GM19238 (cell line): ENCODE measurements around the gene TSNAX.
"Not testable (repeated sequence)": the region's sequence is repeated elsewhere in the genome, so short reads cannot be mapped to it uniquely, and the experiment has no call there.

Experiments
- DNase-seq: peaks from one replicate; pipeline ENCODE4 v3.0.0; 2011; ENCODE audit warnings: low spot score; ENCODE audit not compliant: insufficient read length

TSNAX gene

DNA sequence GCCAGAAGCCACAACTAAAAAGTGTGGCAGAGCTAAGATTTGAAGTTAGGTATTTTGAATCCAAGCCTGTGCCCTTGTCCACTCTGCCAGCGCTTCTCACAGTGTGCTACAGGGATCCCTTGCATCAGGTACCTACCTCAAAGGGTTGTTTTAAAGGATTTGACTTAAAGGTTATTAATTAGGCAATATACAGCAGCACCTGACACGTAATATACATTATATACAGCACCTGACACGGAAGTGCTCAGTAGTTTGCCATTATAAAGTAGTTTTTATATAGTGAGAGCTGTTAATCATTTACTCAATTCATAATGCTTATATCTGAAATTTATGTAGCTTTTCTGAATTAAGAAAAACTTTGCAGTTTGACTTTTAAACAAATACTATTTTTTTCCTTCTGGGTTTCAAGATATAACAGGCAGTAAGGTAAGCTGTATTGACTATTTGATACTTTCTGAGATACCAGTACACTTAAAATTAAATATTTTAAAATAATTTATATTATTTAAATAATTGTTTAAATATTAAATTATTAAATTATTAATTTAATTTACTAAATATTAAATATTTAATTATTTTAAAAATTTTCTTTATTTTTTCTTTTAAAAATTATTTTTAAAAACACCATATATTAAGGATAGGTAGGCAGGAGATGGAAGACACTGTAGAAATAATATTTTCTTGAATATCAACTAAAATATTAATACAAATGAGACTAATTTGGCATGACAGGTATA lies 33.3 kb downstream of the TSNAX start:
- DNase-seq = no peak

DNA sequence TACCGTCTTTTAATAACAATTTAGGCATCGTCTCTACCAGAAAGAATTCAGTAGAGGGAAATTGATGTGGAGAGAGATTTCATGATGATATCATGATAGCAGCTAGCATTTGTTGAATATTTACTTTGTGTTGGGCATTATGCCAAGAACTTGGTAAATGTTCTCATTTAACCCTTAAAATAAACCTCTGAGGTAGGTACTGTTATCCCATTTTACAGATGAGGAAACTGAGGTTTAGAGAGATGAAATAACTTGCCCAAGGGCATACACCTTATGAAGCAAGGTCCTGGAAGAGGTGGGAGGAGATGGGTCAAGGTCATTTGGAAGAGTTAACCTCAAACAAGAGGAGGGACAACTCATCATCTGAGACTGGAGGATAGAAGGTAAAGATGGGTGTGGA lies 34.8 kb downstream of the TSNAX start:
- no peak for DNase-seq

DNA sequence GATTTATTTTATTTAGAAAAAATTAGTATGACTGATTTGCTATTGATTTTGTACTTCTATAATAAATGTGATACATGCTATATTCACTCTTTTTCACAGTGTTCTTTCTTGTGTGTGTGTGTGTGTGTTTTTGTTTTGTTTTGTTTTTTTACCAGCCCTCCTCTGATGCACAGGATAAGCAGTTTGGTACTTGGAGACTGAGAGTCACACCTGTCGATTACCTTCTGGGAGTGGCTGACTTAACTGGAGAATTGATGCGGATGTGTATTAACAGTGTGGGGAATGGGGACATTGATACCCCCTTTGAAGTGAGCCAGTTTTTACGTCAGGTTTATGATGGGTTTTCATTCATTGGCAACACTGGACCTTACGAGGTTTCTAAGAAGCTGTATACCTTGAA lies 35.9 kb downstream of the TSNAX start:
- no peak for DNase-seq

DNA sequence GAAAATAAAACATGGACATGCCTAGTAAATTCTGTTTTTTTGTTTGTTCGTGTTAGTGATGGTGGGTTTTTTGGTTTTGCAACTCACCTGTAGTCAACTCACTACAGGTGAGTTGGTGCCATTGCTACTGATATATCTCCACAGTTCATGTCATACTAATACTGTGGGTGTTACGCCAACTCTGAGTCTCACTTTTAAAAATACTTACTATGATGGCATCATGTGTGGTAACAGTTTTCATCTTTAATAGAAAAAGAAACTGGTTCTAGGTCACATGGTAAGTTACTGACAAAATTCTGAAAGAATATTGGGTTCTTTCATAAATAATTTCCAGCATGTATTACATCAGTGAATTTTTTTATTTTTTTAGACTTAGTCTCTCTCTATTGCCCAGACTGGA lies 38.0 kb downstream of the TSNAX start:
- no peak for DNase-seq

DNA sequence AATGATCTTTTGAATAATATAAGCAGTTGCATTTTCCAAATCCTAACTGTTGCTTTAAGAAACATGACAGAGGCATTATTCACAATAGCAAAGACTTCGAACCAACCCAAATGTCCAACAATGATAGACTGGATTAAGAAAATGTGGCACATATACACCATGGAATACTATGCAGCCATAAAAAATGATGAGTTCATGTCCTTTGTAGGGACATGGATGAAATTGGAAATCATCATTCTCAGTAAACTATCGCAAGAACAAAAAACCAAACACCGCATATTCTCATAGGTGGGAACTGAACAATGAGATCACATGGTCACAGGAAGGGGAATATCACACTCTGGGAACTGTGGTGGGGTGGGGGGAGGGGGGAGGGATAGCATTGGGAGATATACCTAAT lies 41.8 kb downstream of the TSNAX start:
- not testable (repeated sequence) for DNase-seq

DNA sequence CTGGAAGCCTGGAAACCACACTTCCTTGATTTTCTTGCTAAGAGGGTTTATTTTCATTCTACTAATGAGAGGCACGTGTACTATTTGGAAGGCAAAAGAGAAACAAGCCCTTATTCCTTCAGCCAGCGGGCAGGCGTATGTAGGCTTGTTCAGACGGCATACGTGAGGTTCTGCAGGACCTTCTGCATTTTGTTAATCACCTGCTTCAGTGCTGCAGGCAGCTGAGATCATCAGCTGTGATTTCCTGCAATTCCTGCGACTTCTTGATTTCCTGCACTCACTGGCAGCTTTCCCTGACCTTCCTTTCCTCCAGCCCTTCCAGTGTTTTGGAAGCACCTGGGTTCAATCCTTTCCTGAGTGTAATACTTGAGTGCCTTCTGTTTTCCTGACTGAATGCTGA lies 43.4 kb downstream of the TSNAX start:
- no peak for DNase-seq

DNA sequence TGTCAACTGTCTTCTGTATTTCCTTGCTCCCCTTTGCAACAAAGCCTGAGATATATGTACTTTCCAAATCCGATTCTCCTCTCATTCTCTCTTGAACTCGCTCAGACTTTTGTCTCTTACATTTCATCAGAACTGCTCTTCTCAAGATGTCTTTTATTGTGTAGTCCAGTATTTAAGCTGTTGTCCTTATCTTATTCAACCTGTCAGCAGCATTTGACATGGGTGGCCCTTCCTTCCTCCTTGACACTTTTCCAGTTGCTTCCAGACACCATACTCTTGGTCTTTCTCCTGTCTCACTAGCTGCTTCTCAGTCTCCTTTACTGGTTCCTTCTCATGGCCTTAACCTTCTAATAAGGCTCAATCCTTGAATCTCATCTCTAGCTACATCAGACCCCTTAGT lies 47.0 kb downstream of the TSNAX start:
- no peak for DNase-seq

DNA sequence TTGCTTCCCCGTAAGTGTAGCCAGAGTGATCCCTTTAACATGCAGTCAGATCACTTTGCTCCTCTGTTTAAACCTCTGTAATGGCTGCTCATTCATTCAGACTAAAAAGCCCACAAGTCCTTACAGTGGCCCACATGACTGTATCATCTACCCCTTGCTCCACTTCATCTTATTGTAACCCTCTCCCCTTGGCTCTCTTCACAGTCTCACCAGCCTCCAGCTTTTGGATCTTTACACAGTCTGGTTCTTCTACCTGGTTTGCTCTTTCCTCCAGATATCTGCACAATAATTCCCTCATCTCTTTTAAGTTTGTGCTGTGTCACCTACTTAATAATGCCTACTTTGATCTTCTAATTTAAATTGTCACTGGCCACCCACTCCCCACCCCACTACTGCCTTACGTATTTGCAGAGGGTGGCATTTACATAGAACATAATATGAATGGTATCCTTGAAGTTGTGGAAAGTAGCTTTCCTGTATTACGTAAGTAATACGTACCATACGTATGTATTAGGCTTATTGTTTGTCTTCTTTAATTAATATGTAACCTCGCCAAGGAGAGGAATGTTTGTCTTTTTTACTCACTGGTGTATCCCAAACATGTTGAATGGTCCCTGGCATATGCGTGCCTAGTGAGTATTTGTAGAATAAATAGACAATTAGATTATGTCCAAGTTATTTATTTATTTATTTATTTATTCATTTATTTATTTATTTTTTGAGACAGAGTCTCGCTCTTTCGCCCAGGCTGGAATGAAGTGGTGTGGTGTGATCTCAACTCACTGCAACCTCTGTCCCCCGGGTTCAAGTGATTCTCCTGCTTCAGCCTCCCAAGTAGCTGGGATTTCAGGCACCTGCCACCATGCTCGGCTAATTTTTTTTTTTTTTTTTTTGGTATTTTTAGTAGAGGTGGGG lies 48.6 kb downstream of the TSNAX start:
- no peak for DNase-seq

DNA sequence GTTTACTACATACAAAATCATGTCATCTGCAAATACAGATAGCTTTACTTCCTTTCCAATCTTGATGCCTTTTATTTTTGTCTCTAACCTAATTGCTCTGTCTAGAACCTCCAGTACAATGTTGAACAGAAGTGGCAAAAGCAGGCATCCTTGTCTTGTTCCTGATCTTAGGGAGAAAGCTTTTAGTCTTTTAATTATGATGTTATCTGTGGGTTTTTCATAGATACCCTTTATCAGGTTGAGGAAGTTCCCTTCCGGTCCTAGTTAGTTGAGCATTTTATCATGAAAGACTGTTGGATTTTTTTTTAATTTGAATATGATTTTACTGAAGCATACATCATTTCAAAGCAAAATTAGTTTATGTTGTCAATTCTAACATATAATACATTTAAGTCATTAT lies 52.4 kb downstream of the TSNAX start:
- DNase-seq = no peak

DNA sequence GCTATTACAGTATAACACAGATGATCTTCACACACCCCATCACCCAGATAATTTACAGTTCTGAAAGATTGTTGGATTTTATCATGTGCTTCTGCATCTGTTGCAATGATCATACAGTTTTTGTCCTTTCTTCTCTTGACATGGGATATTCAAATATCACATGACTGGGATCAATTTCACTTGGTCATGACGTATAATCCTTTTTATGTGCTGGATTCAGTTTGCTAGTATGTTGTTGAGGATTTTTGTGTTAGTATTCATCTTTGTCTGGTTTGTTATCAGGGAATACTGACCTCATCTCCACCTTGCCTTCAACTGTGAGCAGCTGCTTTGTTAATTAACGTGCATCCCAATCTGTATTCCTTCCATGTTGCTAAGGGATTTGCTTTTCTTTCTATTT lies 53.4 kb downstream of the TSNAX start:
- no peak for DNase-seq

DNA sequence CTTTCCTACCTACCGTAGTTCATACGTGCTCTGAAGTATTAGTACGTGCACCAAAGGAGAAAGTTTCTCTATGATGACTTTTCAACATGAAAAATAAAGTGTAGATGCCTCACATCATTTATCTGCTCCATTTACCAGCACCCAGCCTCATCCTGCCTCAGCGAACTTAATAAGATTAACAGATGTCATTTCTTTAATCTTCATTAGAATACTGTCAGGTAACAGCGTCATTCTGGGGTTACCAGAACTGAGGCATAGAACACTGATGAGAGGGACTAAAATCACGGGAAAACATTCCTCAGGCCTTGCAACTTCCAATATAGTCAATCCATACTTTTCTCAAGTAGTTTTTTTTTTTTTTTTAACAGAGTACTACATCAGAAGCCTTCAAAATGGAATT lies 54.9 kb downstream of the TSNAX start:
- no peak for DNase-seq

DNA sequence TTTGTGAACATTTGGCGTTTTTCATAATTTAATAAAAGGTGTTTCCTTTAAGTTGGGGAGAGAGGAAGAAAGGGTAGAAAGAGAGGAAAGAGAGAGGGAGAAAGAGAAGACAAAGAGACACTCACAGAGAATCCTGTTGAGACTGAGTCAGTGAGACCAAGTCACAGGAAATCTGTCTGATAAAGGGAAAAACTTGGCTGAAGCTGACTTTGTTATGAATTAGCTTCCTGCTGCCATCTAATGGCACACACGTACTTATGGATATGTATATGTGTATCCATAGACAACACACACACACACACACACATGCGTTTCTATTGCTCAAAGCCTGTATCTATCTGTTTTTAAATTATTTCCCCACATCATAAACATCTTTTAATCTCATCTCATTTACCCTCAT lies 55.6 kb downstream of the TSNAX start:
- no peak for DNase-seq

DNA sequence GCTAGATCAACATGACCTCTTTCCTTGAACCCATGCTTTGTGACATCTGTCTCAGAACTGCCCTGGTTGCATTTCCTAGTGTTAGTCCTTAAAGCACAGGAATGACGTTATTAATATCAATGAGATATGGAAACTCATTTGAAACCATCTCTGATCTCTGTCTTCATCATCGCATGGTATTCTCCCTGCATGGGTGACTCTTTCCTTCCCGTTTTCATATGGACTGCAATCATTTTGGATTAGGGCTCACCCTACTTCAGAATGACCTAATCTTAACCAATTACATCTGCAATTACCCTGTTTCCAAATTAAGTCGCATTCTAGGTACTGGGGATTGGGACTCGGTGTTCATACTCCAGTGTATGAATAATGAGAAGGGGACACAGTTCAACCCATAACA lies 56.5 kb downstream of the TSNAX start:
- no peak for DNase-seq

DNA sequence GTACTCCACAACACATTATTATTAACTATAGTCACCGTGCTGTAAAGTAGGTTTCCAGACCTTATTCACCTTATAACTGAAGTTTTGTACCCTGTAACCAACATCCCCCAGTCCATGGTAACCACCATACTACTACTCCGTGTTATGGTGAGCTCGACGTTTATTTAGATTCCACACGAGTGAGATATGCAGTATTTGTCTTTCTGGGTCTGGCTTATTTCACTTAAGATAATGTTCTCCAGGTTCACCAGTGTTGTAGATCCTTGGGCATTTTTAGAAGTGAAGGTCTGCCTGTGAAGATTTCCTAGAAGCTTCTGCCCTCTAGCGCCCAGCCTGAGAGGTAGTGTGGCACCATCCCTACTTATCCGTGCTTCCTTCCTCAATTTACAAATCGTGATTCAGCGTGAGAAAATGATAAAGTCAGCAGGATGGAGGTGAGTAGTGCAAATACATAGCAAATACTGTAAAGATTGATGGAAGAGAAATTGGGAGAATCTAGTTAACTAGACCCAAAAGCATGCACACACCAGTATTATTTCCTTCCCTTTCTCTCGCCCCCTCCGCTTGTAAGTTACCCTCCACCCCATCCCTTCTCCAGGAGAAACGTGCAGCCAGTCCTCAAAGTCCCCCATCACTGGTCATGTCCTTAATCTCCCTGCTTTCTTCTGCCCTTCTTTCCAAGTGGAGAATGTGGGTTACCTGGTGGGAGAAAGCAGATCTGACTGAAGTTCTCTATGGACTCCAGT lies 62.2 kb downstream of the TSNAX start:
- no peak for DNase-seq

DNA sequence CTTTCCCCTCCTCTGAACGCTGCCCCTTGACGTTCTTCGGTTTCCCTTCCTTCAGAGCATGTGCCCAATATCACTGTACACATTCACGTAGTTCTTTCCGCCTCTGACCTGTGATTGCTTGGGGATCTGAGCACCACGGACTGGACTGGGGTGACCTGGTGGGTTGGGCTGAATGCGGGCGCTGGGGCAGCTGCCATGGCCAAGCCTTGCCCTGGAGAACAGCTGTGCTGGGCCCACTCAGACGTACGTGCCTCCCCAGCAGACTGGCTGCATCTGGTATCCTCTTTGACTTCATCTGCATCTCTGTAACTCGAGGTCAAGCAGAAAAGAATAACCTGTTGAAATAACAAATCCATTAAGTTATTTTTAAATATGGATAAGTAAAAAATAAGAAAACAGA lies 63.0 kb downstream of the TSNAX start:
- no peak for DNase-seq

DNA sequence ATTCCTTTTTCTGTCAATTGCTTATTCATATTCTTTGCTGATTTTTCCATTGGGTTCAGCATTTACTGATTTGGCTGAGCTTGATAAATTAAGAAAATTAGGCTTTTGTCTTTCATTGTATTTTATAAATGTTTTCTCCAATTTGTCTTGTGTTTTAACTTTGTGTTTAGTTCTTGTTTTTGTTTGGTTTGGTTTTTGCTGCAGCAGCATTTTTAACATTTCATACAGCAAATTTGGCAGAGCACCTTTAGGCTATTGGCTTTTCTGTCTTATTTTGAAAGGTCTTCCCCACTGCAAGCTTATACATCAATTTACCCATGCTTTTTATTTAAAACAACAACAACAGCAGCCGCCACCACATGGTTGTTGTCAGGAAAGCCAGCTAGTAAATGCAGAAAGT lies 64.3 kb downstream of the TSNAX start:
- DNase-seq = no peak

DNA sequence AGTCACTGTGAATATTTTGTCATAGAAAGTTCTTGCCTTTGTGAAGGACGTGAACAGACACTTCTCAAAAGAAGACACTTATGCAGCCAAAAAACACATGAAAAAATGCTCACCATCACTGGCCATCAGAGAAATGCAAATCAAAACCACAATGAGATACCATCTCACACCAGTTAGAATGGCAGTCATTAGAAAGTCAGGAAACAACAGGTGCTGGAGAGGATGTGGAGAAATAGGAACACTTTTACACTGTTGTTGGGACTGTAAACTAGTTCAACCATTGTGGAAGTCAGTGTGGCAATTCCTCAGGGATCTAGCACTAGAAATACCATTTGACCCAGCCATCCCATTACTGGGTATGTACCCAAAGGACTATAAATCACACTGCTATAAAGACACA lies 64.8 kb downstream of the TSNAX start:
- DNase-seq = not testable (repeated sequence)

DNA sequence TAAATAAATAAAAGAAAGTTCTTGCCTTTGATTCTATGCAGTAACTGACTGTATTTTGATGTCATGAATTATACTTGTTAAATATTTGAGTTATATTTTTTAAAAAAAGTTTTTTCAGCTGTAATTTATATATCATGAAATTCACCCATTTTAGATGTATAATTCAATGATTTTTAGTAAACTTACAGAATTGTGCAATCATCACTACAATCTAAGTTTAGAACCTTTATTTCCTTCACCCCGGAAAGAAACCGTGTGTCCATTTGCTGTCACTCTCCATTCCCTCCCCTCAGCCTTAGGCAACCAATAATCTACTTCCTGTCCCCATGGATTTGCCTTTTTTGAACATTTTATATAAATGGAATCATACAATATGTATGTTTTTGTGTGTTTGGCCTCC lies 65.7 kb downstream of the TSNAX start:
- DNase-seq = no peak

DNA sequence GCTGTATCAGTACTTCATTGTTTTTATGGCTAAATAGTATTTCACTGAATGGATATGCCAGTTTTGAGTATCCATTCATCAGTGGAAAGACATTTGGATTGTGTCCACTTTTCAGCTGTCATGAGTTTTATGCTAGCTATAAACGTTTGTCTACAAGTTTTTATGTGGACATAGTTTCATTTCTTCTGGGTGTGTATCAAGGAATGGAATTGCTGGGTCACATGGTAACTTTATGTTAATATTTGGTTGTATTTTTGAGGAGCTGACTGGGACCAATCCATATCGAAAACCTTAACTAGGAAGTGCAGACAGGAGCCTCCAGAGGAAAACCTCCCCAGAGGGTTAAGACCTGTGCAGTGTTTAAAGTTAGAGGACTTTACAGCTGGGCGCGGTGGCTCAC lies 66.3 kb downstream of the TSNAX start:
- no peak for DNase-seq

DNA sequence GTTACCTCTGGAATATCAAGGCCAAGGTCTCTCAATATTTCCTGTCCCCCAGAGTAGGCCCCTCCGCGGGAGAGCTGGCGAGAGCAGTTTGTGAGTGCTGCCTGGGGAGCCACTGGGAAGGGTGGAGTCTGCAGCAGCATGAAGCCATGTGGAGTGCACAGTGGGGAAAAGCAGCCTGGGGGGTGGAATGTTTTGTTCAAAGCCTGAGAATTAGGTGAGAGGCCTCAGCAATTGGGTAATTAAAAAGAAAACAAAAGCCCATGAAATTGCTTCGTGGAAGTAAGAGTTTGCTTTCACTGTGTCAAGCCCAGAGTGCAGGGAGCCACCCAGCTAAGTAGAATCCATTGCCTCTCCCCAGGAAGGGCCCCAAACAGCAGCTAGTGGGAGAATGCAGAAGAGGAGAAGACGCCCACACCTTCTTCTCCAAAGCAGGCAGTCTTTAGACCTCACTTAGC lies 67.9 kb downstream of the TSNAX start:
- no peak for DNase-seq

DNA sequence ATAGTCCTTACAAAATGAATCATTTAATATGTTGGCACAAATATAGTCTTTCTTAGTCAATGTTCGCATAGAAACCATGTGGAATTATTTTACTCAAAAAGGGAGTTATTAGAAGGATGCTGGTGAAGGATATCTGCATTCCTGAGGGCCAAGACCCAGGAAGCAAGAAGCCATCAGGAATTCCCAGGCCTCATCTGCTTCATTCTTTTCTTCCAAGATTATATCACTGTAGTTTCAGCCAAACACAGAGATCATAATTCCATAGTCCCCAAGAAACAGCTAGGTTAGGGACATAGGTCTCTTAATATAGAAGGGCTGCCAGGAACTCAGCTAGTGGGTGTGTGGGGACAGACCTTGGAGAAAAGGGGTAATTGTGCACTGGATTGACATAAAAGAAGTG lies 69.5 kb downstream of the TSNAX start:
- DNase-seq = no peak

DNA sequence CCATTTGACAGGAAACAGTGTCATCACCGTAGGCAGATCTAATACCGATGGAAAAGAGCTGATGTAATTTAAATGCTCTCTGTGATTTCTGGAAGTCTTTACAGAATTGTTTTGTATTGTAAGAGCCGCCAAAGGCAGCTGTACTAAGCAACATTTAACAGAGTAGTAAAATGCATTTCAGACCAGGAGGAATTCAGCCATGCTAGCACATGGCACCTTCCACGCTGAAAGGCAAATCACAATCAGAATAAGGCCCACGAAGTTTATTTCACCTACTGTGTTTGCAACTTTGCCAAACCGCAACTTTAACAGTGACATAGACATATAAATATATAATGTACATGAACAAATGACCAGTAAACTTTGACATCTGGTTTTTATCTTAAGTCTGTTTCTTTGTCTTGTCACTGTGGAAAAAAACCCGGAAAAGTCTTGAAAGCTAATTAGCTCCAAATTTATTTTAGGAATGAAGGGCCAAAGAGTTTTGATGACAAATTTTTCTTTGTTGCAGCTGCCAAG lies 72.0 kb downstream of the TSNAX start:
- DNase-seq = no peak
